HEK293T (cell line): ENCODE data around the gene TNXB.
"Not testable (repeated sequence)": the region's sequence is repeated elsewhere in the genome, so short reads cannot be mapped to it uniquely, and the experiment has no call there.

Source experiments
- CTBP1 ChIP-seq: fragments of 450-650 bp; IDR thresholded peaks from 2 replicates; pipeline ENCODE4 v1.6.1; 2016; ENCODE audit warnings: borderline replicate concordance
- ELF4 ChIP-seq: fragments of 450-650 bp; IDR thresholded peaks from 2 replicates; pipeline ENCODE4 v1.6.1; 2017; ENCODE audit warnings: antibody characterized with exemption
- FOXK2 ChIP-seq: fragments of 450-650 bp; IDR thresholded peaks from 2 replicates; pipeline ENCODE4 v1.6.1; 2016; ENCODE audit warnings: mild to moderate bottlenecking
- FOXM1 ChIP-seq: fragments of 450-650 bp; IDR thresholded peaks from 2 replicates; pipeline ENCODE4 v1.6.1; 2017; ENCODE audit warnings: mild to moderate bottlenecking, borderline replicate concordance
- HDGF ChIP-seq: fragments of 450-650 bp; IDR thresholded peaks from 2 replicates; pipeline ENCODE4 v1.6.1; 2017; ENCODE audit warnings: antibody characterized with exemption, borderline replicate concordance
- LEF1 ChIP-seq: fragments of 450-650 bp; IDR thresholded peaks from 2 replicates; pipeline ENCODE4 v1.6.1; 2017; ENCODE audit warnings: mild to moderate bottlenecking, borderline replicate concordance
- SP1 ChIP-seq: fragments of 450-650 bp; IDR thresholded peaks from 2 replicates; pipeline ENCODE4 v1.6.1; 2017
- SUZ12 ChIP-seq: fragments of 450-650 bp; IDR thresholded peaks from 2 replicates; pipeline ENCODE4 v1.6.1; 2016; ENCODE audit warnings: mild to moderate bottlenecking
- TARDBP ChIP-seq: fragments of 450-650 bp; IDR thresholded peaks from 2 replicates; pipeline ENCODE4 v1.6.1; 2016

DNA sequence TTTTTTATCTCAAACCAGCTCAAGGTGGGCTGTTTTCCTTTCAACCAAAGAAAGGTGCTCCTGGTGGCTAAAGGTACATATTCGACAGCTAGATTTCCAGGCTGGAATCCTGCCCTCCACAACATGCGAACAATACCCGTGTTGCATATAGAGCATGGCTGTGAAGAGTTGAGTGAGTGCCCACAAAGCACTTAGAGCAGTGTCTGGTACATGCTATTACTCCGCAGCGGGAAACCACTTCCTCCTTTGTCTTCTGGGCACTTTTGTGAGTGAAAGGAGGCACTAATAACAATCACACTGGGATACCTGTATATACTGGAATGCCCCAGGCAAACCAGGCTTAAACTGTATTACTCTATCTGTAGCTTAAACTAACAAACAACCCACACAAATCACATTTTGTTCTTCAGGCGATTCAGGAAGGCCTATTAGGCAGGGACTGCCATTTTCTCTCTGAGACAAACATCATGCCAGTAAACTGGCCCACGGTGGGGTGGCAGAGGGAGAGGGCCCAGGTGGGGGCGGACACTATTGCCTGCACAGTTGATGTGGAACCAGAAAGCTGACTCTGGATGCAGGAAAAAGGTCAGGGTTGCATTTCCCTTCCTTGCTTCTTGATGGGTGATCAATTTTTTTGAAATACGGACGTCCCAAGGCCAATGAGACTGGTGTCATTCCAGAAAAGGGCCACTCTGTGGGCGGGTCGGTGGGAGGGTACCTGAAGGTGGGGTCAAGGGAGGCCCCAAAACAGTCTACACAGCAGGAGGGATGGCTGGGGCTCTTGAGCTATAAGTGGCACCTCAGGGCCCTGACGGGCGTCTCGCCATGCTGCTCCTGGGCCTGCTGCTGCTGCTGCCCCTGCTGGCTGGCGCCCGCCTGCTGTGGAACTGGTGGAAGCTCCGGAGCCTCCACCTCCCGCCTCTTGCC, 71.3 kb downstream of the TNXB start, which contains the start of gene CYP21A2:
- TF ChIP-seq LEF1, SP1, FOXM1, HDGF, TARDBP, FOXK2, SUZ12, CTBP1, ELF4: not testable (repeated sequence)
